ENCODE measurements around the gene SCRN1.

GRCh38 chr7:29957521-29958310 is 31.9 kb downstream of the SCRN1 start:
- TF ChIP-seq, protein P1, sequence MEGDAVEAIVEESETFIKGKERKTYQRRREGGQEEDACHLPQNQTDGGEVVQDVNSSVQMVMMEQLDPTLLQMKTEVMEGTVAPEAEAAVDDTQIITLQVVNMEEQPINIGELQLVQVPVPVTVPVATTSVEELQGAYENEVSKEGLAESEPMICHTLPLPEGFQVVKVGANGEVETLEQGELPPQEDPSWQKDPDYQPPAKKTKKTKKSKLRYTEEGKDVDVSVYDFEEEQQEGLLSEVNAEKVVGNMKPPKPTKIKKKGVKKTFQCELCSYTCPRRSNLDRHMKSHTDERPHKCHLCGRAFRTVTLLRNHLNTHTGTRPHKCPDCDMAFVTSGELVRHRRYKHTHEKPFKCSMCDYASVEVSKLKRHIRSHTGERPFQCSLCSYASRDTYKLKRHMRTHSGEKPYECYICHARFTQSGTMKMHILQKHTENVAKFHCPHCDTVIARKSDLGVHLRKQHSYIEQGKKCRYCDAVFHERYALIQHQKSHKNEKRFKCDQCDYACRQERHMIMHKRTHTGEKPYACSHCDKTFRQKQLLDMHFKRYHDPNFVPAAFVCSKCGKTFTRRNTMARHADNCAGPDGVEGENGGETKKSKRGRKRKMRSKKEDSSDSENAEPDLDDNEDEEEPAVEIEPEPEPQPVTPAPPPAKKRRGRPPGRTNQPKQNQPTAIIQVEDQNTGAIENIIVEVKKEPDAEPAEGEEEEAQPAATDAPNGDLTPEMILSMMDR (IDR thresholded peaks at IDR 0.05; ENCODE audit: insufficient read depth, low read length), result no peak
- TF ChIP-seq, protein P2, sequence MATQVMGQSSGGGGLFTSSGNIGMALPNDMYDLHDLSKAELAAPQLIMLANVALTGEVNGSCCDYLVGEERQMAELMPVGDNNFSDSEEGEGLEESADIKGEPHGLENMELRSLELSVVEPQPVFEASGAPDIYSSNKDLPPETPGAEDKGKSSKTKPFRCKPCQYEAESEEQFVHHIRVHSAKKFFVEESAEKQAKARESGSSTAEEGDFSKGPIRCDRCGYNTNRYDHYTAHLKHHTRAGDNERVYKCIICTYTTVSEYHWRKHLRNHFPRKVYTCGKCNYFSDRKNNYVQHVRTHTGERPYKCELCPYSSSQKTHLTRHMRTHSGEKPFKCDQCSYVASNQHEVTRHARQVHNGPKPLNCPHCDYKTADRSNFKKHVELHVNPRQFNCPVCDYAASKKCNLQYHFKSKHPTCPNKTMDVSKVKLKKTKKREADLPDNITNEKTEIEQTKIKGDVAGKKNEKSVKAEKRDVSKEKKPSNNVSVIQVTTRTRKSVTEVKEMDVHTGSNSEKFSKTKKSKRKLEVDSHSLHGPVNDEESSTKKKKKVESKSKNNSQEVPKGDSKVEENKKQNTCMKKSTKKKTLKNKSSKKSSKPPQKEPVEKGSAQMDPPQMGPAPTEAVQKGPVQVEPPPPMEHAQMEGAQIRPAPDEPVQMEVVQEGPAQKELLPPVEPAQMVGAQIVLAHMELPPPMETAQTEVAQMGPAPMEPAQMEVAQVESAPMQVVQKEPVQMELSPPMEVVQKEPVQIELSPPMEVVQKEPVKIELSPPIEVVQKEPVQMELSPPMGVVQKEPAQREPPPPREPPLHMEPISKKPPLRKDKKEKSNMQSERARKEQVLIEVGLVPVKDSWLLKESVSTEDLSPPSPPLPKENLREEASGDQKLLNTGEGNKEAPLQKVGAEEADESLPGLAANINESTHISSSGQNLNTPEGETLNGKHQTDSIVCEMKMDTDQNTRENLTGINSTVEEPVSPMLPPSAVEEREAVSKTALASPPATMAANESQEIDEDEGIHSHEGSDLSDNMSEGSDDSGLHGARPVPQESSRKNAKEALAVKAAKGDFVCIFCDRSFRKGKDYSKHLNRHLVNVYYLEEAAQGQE (IDR thresholded peaks at IDR 0.05; ENCODE audit: insufficient replicate concordance, low read depth), result no peak
- no peak for TF ChIP-seq SPI1 (IDR thresholded peaks at IDR 0.05; ENCODE audit: borderline replicate concordance, low read depth)
- no peak for TF ChIP-seq GABPA (IDR thresholded peaks at IDR 0.05; ENCODE audit: low read depth)
- TF ChIP-seq POLR2AphosphoS5 (IDR thresholded peaks at IDR 0.05; ENCODE audit: low read depth), result no peak
